GM19452 (cell line): ENCODE results near the gene SELENOM.
"Not testable (repeated sequence)": the region's sequence is repeated elsewhere in the genome, so short reads cannot be mapped to it uniquely, and the experiment has no call there.

ENCODE experiments used
- ATAC-seq: cut with Tn5 transposase; IDR thresholded peaks from one replicate; pipeline ENCODE4 v1.9.1; 2021; ENCODE audit not compliant: unreplicated experiment

SELENOM gene

DNA sequence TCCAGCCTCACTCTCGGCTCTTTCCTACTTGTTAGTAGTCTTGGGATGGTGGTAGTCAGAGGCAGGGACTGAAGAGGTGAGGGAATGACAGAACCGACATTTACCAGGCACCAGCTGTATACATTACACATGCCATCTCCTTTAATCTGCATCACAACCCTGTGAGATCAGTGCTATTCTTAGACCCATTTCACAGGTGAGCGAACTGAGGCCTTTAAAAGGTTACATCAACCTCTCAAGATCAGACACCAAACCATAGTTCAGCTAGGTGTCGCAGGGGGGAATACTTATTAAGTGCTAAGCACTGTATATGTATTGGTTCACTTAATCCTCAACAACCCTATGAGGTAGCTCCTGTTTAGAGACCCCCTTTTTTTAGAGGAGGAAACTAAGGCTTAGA lies 27.3 kb upstream of the SELENOM start:
- ATAC-seq = no peak

DNA sequence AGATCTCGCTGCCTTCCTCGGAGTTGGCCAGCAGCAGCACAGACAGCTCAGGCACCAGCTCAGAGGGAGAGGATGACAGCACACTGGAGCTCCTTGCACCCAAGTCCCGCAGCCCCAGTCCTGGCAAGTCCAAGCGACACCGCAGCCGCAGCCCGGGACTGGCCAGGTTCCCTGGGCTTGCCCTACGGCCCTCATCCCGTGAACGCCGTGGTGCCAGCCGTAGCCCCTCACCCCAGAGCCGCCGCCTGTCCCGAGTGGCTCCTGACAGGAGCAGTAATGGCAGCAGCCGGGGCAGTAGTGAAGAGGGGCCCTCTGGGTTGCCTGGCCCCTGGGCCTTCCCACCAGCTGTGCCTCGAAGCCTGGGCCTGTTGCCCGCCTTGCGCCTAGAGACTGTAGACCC lies 26.5 kb upstream of the SELENOM start:
- no peak for ATAC-seq

- no peak for ATAC-seq
These were observed 23.5 kb upstream of the SELENOM start for GRCh38 chr22:31130873-31131272.

DNA sequence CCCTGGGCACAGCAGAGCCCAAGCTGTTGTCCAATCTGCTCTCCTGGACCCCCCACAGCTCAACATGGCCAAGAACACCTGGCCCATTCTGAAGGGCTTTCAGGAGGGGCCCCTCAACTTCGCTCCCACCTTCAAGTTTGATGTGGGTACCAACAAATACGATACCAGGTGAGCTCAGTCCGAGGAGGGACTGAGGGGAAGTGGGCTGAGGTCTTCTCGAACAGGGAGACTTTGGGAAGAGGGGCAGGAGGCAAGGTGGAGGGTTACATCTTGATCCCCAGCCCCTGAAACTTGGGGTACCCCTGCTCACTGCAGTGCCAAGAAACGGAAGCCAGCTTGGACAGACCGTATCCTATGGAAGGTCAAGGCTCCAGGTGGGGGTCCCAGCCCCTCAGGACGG lies 20.8 kb upstream of the SELENOM start:
- ATAC-seq = no peak

DNA sequence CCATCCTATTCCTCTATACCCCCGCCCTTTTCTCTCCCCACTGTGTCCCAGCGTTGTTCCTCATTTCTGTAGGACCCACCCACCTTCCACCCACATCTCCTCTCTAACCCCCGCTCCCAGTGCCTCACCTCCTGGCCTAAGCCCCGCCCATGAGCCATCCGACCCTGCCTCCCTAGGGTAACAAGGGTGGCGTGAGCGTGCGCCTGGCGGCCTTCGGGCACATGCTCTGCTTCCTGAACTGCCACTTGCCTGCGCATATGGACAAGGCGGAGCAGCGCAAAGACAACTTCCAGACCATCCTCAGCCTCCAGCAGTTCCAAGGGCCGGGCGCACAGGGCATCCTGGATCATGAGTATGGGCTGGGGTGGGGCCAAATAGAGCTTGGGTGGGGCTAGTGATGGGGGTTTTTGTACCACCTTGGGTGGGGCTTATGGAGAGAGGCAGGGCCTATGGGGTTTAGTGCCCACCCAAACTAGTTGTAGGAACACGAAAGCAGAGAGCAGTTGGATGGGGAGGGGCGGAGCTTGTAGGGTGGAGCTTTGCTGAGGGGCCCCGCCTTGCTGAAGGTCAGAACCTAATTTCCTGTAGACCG lies 19.9 kb upstream of the SELENOM start:
- no peak for ATAC-seq

DNA sequence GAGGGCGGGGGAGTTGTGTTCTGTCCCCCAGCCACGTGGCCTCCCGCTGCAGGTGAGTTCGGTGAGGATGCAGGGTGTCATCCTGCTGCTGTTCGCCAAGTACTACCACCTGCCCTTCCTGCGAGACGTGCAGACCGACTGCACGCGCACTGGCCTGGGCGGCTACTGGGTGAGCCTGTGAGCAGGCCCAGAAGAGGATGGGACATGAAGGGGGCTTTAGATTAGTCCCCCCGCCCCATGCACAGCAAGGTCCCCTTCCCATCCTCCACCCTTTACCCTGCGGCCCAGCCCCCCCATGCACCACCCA lies 19.5 kb upstream of the SELENOM start:
- ATAC-seq = no peak

DNA sequence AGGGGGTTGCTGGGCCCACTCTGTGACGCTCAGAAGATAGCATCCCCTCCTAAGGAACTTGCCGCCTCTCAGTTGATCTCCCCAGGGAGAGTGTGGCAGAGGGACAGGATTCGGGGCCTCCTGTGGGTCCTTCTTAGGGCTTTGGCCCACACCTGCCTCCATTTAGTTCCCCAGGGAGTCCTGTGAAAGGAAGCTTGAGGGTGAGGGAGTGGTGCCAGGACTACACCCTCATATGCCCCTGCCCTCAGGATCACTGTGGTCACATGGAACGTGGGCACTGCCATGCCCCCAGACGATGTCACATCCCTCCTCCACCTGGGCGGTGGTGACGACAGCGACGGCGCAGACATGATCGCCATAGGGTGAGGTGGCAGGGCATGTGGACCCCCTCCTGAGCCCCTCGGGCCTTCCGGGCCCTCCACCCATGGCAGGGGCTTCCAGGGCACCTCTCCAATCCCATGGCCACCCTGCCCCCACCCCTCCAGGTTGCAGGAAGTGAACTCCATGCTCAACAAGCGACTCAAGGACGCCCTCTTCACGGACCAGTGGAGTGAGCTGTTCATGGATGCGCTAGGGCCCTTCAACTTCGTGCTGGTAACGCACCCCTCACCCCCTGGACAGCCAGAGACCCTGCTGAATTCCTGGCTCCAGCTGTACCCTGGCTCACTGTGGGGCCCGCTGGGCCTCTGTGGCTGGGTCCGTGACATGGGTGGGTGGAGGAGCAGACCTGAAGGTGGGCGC lies 18.9 kb upstream of the SELENOM start:
- ATAC-seq = no peak

GRCh38 chr22:31125521-31126117 lies 18.3 kb upstream of the SELENOM start:
- no peak for ATAC-seq

- ATAC-seq = no peak
These were observed 17.6 kb upstream of the SELENOM start for GRCh38 chr22:31124811-31125465.

DNA sequence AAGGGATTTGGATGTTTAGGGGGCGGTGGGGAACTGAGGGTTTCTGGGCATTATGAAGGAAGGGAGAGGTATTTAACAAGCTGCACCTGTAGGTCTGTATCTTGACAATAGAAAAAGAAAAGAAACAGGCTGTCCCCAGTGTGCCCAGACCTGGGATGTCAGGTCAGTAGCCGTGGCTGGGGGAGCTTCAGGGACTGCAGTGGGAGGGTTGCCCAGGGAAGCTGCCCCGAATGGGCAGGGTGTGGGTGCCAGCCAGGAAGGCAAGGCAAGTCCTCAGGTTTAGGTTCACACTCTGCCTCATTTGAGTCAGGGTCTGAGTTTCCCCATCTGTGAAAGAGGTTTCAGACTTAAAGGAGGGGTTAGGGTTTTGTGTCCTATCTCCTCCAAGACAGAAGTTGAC lies 16.9 kb upstream of the SELENOM start:
- ATAC-seq = no peak

DNA sequence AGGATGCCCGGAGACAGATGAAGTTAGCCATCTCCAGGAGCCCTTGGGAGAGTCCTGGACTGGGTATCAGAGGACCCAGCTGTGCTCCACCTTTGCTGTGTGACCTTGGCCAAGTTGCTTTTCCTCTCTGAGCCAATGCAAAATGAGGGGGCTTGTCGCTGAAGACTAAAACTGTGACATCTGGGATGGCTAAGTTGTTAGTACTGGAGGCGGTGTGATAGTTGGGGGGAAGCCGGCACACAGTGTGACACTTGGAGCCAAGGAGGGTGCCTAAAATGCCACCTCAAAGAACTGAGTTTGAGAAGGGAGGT lies 15.9 kb upstream of the SELENOM start:
- ATAC-seq = no peak

GRCh38 chr22:31122532-31123291 lies 15.3 kb upstream of the SELENOM start, which contains the start of gene INPP5J:
INPP5J (plus strand) TSS chr22:31122966; CDS start chr22:31123015, 49 bp downstream.
- no peak for ATAC-seq

DNA sequence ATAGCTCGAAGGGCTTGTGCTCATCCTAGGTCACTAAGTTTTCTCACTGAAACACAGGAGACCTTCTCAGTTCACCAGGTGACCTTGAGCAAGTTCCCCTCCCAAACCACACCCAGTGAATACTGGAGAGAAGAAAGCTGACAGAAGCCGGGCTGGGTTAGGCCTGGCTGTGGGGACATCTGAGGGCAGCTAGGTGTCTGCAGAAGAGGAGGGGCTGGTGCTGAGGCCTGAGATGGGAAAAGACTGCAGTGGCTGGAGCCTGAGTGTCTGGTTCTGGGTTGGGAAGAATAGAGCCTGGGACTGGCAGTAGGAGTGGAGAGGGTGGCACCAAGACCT lies 14.8 kb upstream of the SELENOM start:
- ATAC-seq = no peak

- no peak for ATAC-seq
These were observed 14.0 kb upstream of the SELENOM start for GRCh38 chr22:31121403-31121802.

GRCh38 chr22:31120642-31121041 lies 13.3 kb upstream of the SELENOM start:
- no peak for ATAC-seq

DNA sequence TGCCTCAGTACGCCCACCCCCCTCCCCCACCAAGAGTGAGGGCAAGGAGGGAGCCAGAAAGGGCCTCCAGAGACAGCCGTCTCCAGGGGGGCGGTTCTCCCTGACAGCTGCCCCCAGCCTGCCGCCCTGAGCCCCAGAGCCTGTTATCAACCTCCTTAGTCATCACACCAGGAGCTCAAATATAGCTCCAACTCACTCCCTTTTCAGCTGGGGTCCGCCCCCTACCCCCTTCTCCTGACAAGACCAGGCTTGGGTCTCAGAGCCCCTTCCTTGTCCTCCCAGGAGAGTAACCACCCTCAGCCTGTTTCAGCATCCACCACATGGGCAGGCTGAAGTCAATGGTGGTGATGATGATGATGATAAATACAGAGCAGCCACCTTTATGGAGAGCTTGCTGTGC lies 12.9 kb upstream of the SELENOM start:
- no peak for ATAC-seq

- no peak for ATAC-seq
These were observed 11.8 kb upstream of the SELENOM start for GRCh38 chr22:31119026-31119717.

DNA sequence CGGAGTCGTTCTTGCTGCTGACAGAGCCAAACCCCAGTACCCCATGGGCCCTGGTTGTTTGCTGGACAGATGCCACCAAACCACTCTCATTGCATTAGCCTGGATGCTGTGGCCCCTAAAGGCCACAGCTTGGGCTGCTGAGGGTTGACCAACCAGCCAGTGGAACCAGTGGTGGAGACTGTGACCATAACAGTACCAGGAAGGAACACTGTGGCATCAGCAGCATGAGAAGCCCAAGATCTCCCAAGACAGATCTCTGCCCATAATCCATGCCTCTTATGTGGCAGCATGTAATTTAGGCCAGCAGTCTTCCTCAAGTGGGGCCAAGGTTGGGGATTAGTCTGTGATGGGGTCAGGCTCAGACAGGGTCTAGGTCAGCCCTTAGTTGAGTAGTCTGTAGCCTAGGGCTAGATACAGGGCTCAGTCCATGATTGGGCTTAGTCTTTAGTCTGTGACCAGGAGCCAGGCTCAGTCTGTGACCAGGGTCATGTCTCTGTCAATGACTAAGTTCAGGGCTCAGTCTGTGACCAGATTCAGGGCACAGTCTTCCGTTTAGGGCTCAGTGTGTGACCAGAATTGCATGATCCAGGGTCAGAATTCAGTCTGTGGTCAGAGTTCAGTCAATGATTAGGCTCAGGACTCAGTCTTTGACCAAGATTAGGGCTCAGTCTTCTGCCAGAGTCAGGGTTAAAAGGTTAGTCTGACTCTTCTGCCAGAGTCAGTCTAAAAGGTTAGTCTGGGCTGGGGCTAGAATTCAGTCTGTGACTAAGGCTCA lies 10.9 kb upstream of the SELENOM start:
- ATAC-seq = no peak

DNA sequence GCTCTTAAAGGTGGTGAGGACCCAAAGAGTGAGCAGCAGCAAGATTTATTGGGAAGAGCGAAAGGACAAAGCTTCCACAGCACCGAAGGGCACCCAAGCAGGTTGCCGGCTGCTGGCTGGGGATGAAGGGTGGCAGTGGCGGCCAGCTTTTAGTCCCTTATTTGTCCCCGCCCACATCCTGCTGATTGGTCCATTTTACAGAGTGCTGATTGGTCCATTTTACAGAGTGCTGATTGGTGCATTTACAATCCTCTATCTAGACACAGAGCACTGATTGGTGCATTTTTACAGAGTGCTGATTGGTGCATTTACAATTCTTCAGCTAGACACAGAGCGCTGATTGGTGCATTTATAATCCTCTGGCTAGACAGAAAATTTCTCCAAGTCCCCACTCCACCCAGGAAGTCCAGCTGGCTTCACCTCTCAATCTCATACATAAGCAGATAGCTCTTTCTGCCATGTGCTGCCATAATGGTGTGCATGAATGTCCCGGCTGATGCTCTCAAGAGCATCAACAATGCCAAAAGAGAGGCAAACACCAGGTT lies 5.3 kb upstream of the SELENOM start:
- not testable (repeated sequence) for ATAC-seq

DNA sequence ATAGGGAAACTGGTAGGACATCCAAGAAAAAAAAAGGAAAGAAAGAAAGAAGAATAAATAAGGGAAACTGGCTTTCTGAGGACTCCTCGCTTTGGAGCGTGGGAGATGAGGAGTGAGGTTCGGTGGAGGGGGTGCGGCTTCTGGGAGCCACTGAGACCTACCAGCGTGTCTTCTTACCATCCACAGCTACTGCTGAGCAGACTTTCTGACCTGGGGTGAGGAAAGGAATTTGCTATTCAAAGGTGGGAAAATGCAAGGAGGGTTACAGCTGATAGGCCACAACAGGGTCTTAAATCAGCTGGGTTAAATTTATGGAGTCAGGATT lies 488 bp upstream of the SELENOM start:
- ATAC-seq = peak; percentile 18
